DOHH2 (cell line): Measurements from ENCODE around the gene KCNIP3.

Experiments used
- EZH2phosphoT487 ChIP-seq: fragments of 200-600 bp; sonication (generic); IDR thresholded peaks from 2 replicates; pipeline ENCODE4 v1.6.1; 2017; ENCODE audit warnings: borderline replicate concordance, mild to moderate bottlenecking, antibody characterized with exemption, low read length, moderate library complexity, mixed read lengths
- TF ChIP-seq, protein P1 (sequence below): fragments of 200-600 bp; sonication (generic); IDR thresholded peaks from one replicate; pipeline ENCODE4 v1.5.1; 2014; ENCODE audit warnings: antibody characterized with exemption, mild to moderate bottlenecking, low read depth, low read length; ENCODE audit not compliant: poor library complexity, severe bottlenecking

DNA sequence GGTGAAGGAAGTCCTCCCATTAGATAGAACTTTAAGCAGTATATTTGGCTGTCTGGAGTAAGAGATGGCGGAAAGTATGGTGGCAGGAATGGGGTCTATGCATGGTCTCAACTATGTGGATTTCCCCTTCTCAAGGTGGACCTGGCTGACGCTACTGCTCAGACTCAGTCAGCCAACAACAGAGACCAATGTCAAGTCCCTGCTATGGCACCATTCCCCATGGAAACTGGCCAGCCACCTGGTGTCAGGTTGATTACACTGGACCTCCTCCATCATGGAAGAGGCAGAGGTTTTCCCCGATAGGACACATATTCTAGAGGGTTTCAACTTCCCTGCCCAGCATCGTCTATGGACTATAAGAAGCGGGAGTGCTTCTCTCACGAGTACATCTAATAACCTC is 96.8 kb downstream of the KCNIP3 start:
- no peak for TF ChIP-seq EZH2phosphoT487
- TF ChIP-seq, protein P1, sequence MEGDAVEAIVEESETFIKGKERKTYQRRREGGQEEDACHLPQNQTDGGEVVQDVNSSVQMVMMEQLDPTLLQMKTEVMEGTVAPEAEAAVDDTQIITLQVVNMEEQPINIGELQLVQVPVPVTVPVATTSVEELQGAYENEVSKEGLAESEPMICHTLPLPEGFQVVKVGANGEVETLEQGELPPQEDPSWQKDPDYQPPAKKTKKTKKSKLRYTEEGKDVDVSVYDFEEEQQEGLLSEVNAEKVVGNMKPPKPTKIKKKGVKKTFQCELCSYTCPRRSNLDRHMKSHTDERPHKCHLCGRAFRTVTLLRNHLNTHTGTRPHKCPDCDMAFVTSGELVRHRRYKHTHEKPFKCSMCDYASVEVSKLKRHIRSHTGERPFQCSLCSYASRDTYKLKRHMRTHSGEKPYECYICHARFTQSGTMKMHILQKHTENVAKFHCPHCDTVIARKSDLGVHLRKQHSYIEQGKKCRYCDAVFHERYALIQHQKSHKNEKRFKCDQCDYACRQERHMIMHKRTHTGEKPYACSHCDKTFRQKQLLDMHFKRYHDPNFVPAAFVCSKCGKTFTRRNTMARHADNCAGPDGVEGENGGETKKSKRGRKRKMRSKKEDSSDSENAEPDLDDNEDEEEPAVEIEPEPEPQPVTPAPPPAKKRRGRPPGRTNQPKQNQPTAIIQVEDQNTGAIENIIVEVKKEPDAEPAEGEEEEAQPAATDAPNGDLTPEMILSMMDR, result no peak
